Hippocampal formation (tissue), 2 donors: Measurements from ENCODE around the gene SAT1.

Experiments
- DNase-seq, 2 donors: peaks; one replicate each; lab custom pipeline; 2025; lab: John Stamatoyannopoulos, UW

The SAT1 gene

GRCh38 chrX:23776363-23776762 lies 6.6 kb upstream of the SAT1 start:
- no peak for DNase-seq

- DNase-seq, result no peak
These were observed 3.9 kb upstream of the SAT1 start for GRCh38 chrX:23779025-23779424.

- DNase-seq, result no peak
These were observed 518 bp upstream of the SAT1 start for GRCh38 chrX:23782455-23782854.

GRCh38 chrX:23783589-23784469 lies 856 bp downstream of the SAT1 start:
- no peak for DNase-seq

GRCh38 chrX:23784470-23785331 lies 1.7 kb downstream of the SAT1 start:
- DNase-seq, result no peak

GRCh38 chrX:23785580-23785979 lies 2.6 kb downstream of the SAT1 start:
- DNase-seq, result no peak

- no peak for DNase-seq
These were observed 3.4 kb downstream of the SAT1 start for GRCh38 chrX:23786268-23786815.

GRCh38 chrX:23787745-23788118 lies 4.8 kb downstream of the SAT1 start:
- DNase-seq, result no peak

GRCh38 chrX:23788521-23788920 lies 5.5 kb downstream of the SAT1 start:
- DNase-seq, result no peak

- no peak for DNase-seq
These were observed 6.0 kb downstream of the SAT1 start for GRCh38 chrX:23788946-23789345.

- no peak for DNase-seq
These were observed 6.6 kb downstream of the SAT1 start for GRCh38 chrX:23789386-23790154.

GRCh38 chrX:23790155-23790497 lies 7.2 kb downstream of the SAT1 start:
- DNase-seq, result no peak

- DNase-seq, result no peak
These were observed 10.0 kb downstream of the SAT1 start for GRCh38 chrX:23792861-23793553.

GRCh38 chrX:23795221-23795620 lies 12.2 kb downstream of the SAT1 start:
- DNase-seq, result no peak

- no peak for DNase-seq
These were observed 14.6 kb downstream of the SAT1 start for GRCh38 chrX:23797371-23798128.

- DNase-seq, result no peak
These were observed 16.6 kb downstream of the SAT1 start for GRCh38 chrX:23799469-23800065.

GRCh38 chrX:23802431-23802830 lies 19.5 kb downstream of the SAT1 start:
- no peak for DNase-seq

- DNase-seq, result no peak
These were observed 21.0 kb downstream of the SAT1 start for GRCh38 chrX:23803931-23804381.

- no peak for DNase-seq
These were observed 21.6 kb downstream of the SAT1 start for GRCh38 chrX:23804578-23804977.

GRCh38 chrX:23805389-23805788 lies 22.4 kb downstream of the SAT1 start:
- no peak for DNase-seq
